Measurements from ENCODE around the gene SP110. TPM values are rescaled to one million over a fixed set of nuclear protein-coding genes. Genes with fewer than 3 reads are reported as not detected.

SP110 gene
- total RNA-seq, 1 experiment from 2014 or later: 56.7 TPM

- DNase-seq: no peak
- BruUV-seq (replicated peaks): no TSS peak
- no peaks in the 10 kb centered on the region for H3K9me3 Mint-ChIP-seq (ENCODE audit: low read depth, unreplicated experiment)
- H3K4me1 Mint-ChIP-seq (ENCODE audit: low read depth, unreplicated experiment): no peaks in the 10 kb centered on the region
- intact Hi-C loops (cut with micrococcal nuclease; ENCODE audit: unreplicated experiment): no loop called here
- CTCF ChIA-PET: no interaction called here
- no peak overlapping the region for H3K27ac Mint-ChIP-seq (ENCODE audit: unreplicated experiment)
- no peaks in the 10 kb centered on the region for H3K27me3 Mint-ChIP-seq (ENCODE audit: unreplicated experiment)
- H3K4me3 Mint-ChIP-seq (ENCODE audit: low read depth, unreplicated experiment): no peak overlapping the region
- no peak for TF ChIP-seq CTCF (IDR thresholded peaks at IDR 0.05; ENCODE audit: unreplicated experiment)
- no peaks in the 10 kb centered on the region for H3K36me3 Mint-ChIP-seq (ENCODE audit: insufficient read depth, unreplicated experiment)
These were observed 37.0 kb upstream of the SP110 start for GRCh38 chr2:230256733-230257332.

GRCh38 chr2:230254152-230254881, 34.5 kb upstream of the SP110 start:
- Mint-ChIP-seq H3K4me3 (ENCODE audit: low read depth, unreplicated experiment) (no peak overlapping the region), H3K27ac (ENCODE audit: unreplicated experiment) (no peak overlapping the region), H3K4me1 (ENCODE audit: low read depth, unreplicated experiment) (no peaks in the 10 kb centered on the region), H3K36me3 (ENCODE audit: insufficient read depth, unreplicated experiment) (no peaks in the 10 kb centered on the region), H3K27me3 (ENCODE audit: unreplicated experiment) (no peaks in the 10 kb centered on the region), H3K9me3 (ENCODE audit: low read depth, unreplicated experiment) (no peaks in the 10 kb centered on the region)
- BruUV-seq (replicated peaks): no TSS peak
- intact Hi-C loops (cut with micrococcal nuclease; ENCODE audit: unreplicated experiment): no loop called here
- CTCF ChIA-PET: no interaction called here
- no peak for TF ChIP-seq CTCF (IDR thresholded peaks at IDR 0.05; ENCODE audit: unreplicated experiment)
- no peak for DNase-seq

DNA sequence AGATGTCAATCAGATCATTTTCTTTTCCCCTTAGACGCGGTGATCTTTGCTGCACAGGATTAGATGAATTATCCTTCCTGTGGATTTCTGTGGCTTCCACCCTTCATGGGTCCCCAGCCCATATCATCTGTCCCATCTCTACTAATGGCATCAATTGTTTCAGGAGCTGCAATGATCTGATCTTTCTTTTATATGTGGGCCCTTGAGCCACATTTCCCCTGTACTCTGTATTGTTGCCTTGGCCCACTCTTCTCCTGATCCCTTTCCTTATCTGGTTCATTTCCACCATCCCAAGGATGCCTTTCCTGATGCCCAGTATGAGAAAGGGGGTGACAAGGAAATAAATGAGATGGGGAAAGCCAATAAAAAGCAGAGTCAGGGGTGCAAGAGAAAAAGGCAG, 30.4 kb upstream of the SP110 start:
- BruUV-seq (replicated peaks): no TSS peak
- no peak overlapping the region for H3K27ac Mint-ChIP-seq (ENCODE audit: unreplicated experiment)
- no peaks in the 10 kb centered on the region for H3K27me3 Mint-ChIP-seq (ENCODE audit: unreplicated experiment)
- intact Hi-C loops (cut with micrococcal nuclease; ENCODE audit: unreplicated experiment): no loop called here
- H3K4me3 Mint-ChIP-seq (ENCODE audit: low read depth, unreplicated experiment): no peak overlapping the region
- no peaks in the 10 kb centered on the region for H3K36me3 Mint-ChIP-seq (ENCODE audit: insufficient read depth, unreplicated experiment)
- no peak for TF ChIP-seq CTCF (IDR thresholded peaks at IDR 0.05; ENCODE audit: unreplicated experiment)
- CTCF ChIA-PET: no interaction called here
- H3K4me1 Mint-ChIP-seq (ENCODE audit: low read depth, unreplicated experiment): no peaks in the 10 kb centered on the region
- DNase-seq: no peak
- no peaks in the 10 kb centered on the region for H3K9me3 Mint-ChIP-seq (ENCODE audit: low read depth, unreplicated experiment)

- no peaks in the 10 kb centered on the region for H3K4me1 Mint-ChIP-seq (ENCODE audit: low read depth, unreplicated experiment)
- intact Hi-C loops (cut with micrococcal nuclease; ENCODE audit: unreplicated experiment): no loop called here
- CTCF ChIA-PET: no interaction called here
- peaks cover 3% of the 10 kb centered on the region for H3K9me3 Mint-ChIP-seq (ENCODE audit: low read depth, unreplicated experiment)
- DNase-seq: no peak
- no peak overlapping the region for H3K4me3 Mint-ChIP-seq (ENCODE audit: low read depth, unreplicated experiment)
- BruUV-seq (replicated peaks): no TSS peak
- no peaks in the 10 kb centered on the region for H3K27me3 Mint-ChIP-seq (ENCODE audit: unreplicated experiment)
- no peak overlapping the region for H3K27ac Mint-ChIP-seq (ENCODE audit: unreplicated experiment)
- peaks cover 4% of the 10 kb centered on the region for H3K36me3 Mint-ChIP-seq (ENCODE audit: insufficient read depth, unreplicated experiment)
- no peak for TF ChIP-seq CTCF (IDR thresholded peaks at IDR 0.05; ENCODE audit: unreplicated experiment)
These were observed 26.4 kb upstream of the SP110 start for GRCh38 chr2:230246206-230246605.

All from Calu3 (cell line).